ENCODE measurements around the gene LHFPL3. TPM values are rescaled to one million over a fixed set of nuclear protein-coding genes. Genes with fewer than 3 reads are reported as not detected.

LHFPL3 gene
- polyA plus RNA-seq, 1 experiment = not detected

DNA sequence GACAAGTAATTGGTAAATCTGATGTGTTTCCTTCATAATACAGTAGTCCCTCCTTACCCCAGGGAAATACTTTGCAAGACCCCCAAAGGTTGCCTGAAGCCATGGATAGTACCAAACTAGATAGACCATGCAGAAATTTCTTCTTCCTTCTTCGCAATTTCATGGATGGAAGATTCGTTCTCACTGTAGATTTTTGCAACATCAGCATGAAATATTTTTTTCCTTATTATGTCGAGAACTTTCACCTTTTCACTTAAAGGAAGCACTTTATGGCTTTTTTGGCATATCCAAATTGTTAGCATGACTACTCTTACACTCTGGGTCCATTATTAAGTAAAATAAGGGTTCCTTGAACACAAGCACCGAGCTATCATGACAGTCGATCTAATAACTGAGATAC, 333.2 kb downstream of the LHFPL3 start:
- Histone ChIP-seq H3K27me3 (ENCODE audit: control insufficient read depth, insufficient read depth, low read length) (no peaks in the 10 kb centered on the region), H3K4me3 (ENCODE audit: low read depth, low read length) (no peak overlapping the region), H3K36me3 (ENCODE audit: control insufficient read depth, insufficient read depth, low read length) (no peaks in the 10 kb centered on the region)
- ChIA-PET POLR2A (no interaction called here), CTCF (no interaction called here)
- DNase-seq (ENCODE audit: low read depth) = no peak
- TF ChIP-seq, protein P1, sequence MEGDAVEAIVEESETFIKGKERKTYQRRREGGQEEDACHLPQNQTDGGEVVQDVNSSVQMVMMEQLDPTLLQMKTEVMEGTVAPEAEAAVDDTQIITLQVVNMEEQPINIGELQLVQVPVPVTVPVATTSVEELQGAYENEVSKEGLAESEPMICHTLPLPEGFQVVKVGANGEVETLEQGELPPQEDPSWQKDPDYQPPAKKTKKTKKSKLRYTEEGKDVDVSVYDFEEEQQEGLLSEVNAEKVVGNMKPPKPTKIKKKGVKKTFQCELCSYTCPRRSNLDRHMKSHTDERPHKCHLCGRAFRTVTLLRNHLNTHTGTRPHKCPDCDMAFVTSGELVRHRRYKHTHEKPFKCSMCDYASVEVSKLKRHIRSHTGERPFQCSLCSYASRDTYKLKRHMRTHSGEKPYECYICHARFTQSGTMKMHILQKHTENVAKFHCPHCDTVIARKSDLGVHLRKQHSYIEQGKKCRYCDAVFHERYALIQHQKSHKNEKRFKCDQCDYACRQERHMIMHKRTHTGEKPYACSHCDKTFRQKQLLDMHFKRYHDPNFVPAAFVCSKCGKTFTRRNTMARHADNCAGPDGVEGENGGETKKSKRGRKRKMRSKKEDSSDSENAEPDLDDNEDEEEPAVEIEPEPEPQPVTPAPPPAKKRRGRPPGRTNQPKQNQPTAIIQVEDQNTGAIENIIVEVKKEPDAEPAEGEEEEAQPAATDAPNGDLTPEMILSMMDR (IDR thresholded peaks at IDR 0.05; ENCODE audit: insufficient read depth, low read depth, low read length) = no peak

DNA sequence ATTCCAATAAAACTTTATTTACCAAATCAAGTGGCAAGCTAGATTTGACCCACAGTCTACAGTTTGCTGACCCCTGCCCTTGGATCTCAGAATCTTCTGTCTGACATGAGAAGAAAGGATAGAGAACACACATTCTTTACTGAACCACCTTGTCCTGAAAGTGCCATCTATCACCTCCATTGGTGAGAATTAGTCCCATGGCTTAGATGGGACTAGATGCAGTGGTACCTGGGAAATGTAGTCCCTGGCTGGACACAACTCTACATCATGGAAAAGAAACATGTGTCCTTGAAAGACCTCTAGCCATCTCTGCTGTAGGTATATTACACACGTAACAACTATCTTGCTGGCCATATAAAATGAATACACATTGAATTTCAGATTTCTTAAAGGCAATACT, 336.2 kb downstream of the LHFPL3 start:
- POLR2A ChIA-PET = no interaction called here
- no peak for DNase-seq (ENCODE audit: low read depth)
- CTCF ChIA-PET = no interaction called here
- Histone ChIP-seq H3K36me3 (ENCODE audit: control insufficient read depth, insufficient read depth, low read length) (no peaks in the 10 kb centered on the region), H3K4me3 (ENCODE audit: low read depth, low read length) (no peak overlapping the region), H3K27me3 (ENCODE audit: control insufficient read depth, insufficient read depth, low read length) (no peaks in the 10 kb centered on the region)
- TF ChIP-seq, protein P1 (IDR thresholded peaks at IDR 0.05; ENCODE audit: insufficient read depth, low read depth, low read length) = no peak

DNA sequence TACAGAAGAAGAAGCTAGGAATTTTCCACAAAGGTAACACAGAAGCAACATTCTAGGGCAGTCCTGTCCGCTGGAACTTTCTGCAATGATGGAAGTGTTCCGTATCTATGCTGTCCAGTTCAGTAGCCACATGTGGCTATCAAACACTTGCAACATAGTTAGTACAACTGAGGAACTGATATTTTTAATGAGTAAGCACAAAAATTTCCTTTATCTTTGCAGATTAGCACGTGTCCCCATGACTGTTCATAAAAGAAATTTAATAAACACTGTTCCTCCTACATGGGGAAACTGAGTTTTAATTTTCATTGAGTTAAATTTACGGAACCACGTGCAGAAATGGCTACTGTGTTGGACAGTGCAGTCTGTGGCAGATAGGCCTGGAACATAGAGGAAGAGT, 349.2 kb downstream of the LHFPL3 start:
- no peak for DNase-seq (ENCODE audit: low read depth)
- TF ChIP-seq, protein P1 (IDR thresholded peaks at IDR 0.05; ENCODE audit: insufficient read depth, low read depth, low read length) = no peak
- Histone ChIP-seq H3K4me3 (ENCODE audit: low read depth, low read length) (no peak overlapping the region), H3K27me3 (ENCODE audit: control insufficient read depth, insufficient read depth, low read length) (no peaks in the 10 kb centered on the region), H3K36me3 (ENCODE audit: control insufficient read depth, insufficient read depth, low read length) (no peaks in the 10 kb centered on the region)
- POLR2A ChIA-PET = no interaction called here
- CTCF ChIA-PET = no interaction called here

DNA sequence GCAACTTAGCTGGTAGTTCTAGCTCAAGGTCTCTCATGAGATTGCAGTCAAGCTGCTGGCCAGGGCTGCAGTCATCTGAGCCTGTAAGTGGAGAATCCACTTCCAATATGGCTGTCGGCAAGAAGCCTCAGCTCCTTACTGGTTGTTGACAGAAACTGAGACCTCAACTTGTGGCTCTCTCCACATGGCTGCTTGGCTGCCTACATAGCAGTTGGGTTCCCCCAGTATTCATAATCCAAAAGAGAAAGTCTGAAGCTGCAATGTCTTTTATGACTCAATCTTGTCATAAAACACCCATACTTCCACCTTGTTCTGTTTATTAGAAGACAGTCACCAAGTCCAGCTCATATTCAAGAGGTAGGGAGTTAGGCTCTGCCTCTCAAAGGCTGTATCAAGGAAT, 350.7 kb downstream of the LHFPL3 start:
- H3K4me3 ChIP-seq (ENCODE audit: low read depth, low read length) = no peak overlapping the region
- no peaks in the 10 kb centered on the region for H3K36me3 ChIP-seq (ENCODE audit: control insufficient read depth, insufficient read depth, low read length)
- ChIA-PET POLR2A (no interaction called here), CTCF (no interaction called here)
- DNase-seq (ENCODE audit: low read depth) = no peak
- no peaks in the 10 kb centered on the region for H3K27me3 ChIP-seq (ENCODE audit: control insufficient read depth, insufficient read depth, low read length)
- TF ChIP-seq, protein P1 (IDR thresholded peaks at IDR 0.05; ENCODE audit: insufficient read depth, low read depth, low read length) = no peak

DNA sequence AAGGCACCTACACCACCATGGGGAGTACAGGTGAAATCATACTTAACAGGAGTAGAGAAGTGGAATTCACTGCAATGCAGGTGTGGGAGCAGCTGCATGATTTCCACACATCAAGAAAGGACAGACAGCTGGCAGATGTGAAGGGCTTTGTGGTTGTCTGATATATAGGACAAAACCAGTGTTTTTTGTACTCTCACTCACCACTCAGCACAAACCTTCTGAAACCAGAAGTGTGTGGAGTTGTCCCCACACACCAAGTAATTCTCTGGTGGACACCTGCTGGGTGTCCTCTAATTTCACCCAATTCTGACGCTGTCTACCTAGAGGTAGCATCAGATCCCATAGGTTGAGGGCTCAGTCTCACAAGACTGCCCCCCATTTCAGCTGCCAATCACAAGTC, 357.9 kb downstream of the LHFPL3 start:
- ChIA-PET POLR2A (no interaction called here), CTCF (no interaction called here)
- no peak for DNase-seq (ENCODE audit: low read depth)
- H3K27me3 ChIP-seq (ENCODE audit: control insufficient read depth, insufficient read depth, low read length) = no peaks in the 10 kb centered on the region
- no peaks in the 10 kb centered on the region for H3K36me3 ChIP-seq (ENCODE audit: control insufficient read depth, insufficient read depth, low read length)
- no peak overlapping the region for H3K4me3 ChIP-seq (ENCODE audit: low read depth, low read length)
- TF ChIP-seq, protein P1 (IDR thresholded peaks at IDR 0.05; ENCODE audit: insufficient read depth, low read depth, low read length) = no peak
